ENCODE measurements around the gene CADM2. TPM values are rescaled to one million over a fixed set of nuclear protein-coding genes. Genes with fewer than 3 reads are reported as not detected.

CADM2 gene
- total RNA-seq, 2 donors from 2014 or later, result 0.27 to 11.7 TPM

- TF ChIP-seq POLR2AphosphoS5 (IDR thresholded peaks at IDR 0.05) (no peak), CTCF (IDR thresholded peaks at IDR 0.05) (no peak), POLR2A (IDR thresholded peaks at IDR 0.05) (no peak)
- intact Hi-C loops (cut with DNase I), result no loop called here
- no peak for DNase-seq (ENCODE audit: low spot score)
- WGBS, result 26% methylated on average over 5 of the region's 5 CpGs
- Histone ChIP-seq H3K27me3 (replicated peaks; ENCODE audit: insufficient read depth) (no peaks in the 10 kb centered on the region), H3K36me3 (no peaks in the 10 kb centered on the region), H3K4me1 (replicated peaks) (no peaks in the 10 kb centered on the region), H3K27ac (no peak overlapping the region), H3K9me3 (no peaks in the 10 kb centered on the region), H3K4me3 (no peak overlapping the region)
These were observed 9.2 kb downstream of the CADM2 start for GRCh38 chr3:84967767-84968581.

GRCh38 chr3:84968701-84969235 is 10.0 kb downstream of the CADM2 start:
- H3K4me3 ChIP-seq, result no peak overlapping the region
- WGBS, result 79% methylated on average over 2 of the region's 2 CpGs
- no peaks in the 10 kb centered on the region for H3K27me3 ChIP-seq (replicated peaks; ENCODE audit: insufficient read depth)
- no peak overlapping the region for H3K27ac ChIP-seq
- DNase-seq (ENCODE audit: low spot score), result no peak
- H3K4me1 ChIP-seq (replicated peaks), result no peaks in the 10 kb centered on the region
- no peaks in the 10 kb centered on the region for H3K36me3 ChIP-seq
- no peaks in the 10 kb centered on the region for H3K9me3 ChIP-seq
- no peak for TF ChIP-seq POLR2A (IDR thresholded peaks at IDR 0.05)
- TF ChIP-seq POLR2AphosphoS5 (IDR thresholded peaks at IDR 0.05), result no peak
- no peak for TF ChIP-seq CTCF (IDR thresholded peaks at IDR 0.05)
- intact Hi-C loops (cut with DNase I), result no loop called here

GRCh38 chr3:84974347-84974746 is 15.6 kb downstream of the CADM2 start:
- H3K4me3 ChIP-seq, result no peak overlapping the region
- H3K27me3 ChIP-seq (replicated peaks; ENCODE audit: insufficient read depth), result no peaks in the 10 kb centered on the region
- no peak for DNase-seq (ENCODE audit: low spot score)
- H3K36me3 ChIP-seq, result no peaks in the 10 kb centered on the region
- no peak for TF ChIP-seq CTCF (IDR thresholded peaks at IDR 0.05)
- no peak for TF ChIP-seq POLR2A (IDR thresholded peaks at IDR 0.05)
- TF ChIP-seq POLR2AphosphoS5 (IDR thresholded peaks at IDR 0.05), result no peak
- intact Hi-C loops (cut with DNase I), result no loop called here
- H3K4me1 ChIP-seq (replicated peaks), result no peaks in the 10 kb centered on the region
- no peak overlapping the region for H3K27ac ChIP-seq
- H3K9me3 ChIP-seq, result no peaks in the 10 kb centered on the region

- H3K4me1 ChIP-seq (replicated peaks), result no peaks in the 10 kb centered on the region
- TF ChIP-seq CTCF (IDR thresholded peaks at IDR 0.05), result no peak
- no peak for TF ChIP-seq POLR2AphosphoS5 (IDR thresholded peaks at IDR 0.05)
- no peak for TF ChIP-seq POLR2A (IDR thresholded peaks at IDR 0.05)
- H3K9me3 ChIP-seq, result no peaks in the 10 kb centered on the region
- no peaks in the 10 kb centered on the region for H3K27me3 ChIP-seq (replicated peaks; ENCODE audit: insufficient read depth)
- H3K4me3 ChIP-seq, result no peak overlapping the region
- intact Hi-C loops (cut with DNase I), result no loop called here
- H3K27ac ChIP-seq, result no peak overlapping the region
- DNase-seq (ENCODE audit: low spot score), result no peak
- no peaks in the 10 kb centered on the region for H3K36me3 ChIP-seq
- 57% methylated on average over 1 of the region's 1 CpG for WGBS
These were observed 18.2 kb downstream of the CADM2 start for GRCh38 chr3:84977021-84977420.

GRCh38 chr3:84978843-84979242 is 20.1 kb downstream of the CADM2 start:
- Histone ChIP-seq H3K36me3 (no peaks in the 10 kb centered on the region), H3K4me1 (replicated peaks) (no peaks in the 10 kb centered on the region), H3K27ac (no peak overlapping the region), H3K4me3 (no peak overlapping the region), H3K9me3 (no peaks in the 10 kb centered on the region), H3K27me3 (replicated peaks; ENCODE audit: insufficient read depth) (no peaks in the 10 kb centered on the region)
- TF ChIP-seq POLR2AphosphoS5 (IDR thresholded peaks at IDR 0.05), result no peak
- no peak for TF ChIP-seq POLR2A (IDR thresholded peaks at IDR 0.05)
- TF ChIP-seq CTCF (IDR thresholded peaks at IDR 0.05), result no peak
- DNase-seq (ENCODE audit: low spot score), result no peak
- intact Hi-C loops (cut with DNase I), result no loop called here
- 59% methylated on average over 2 of the region's 2 CpGs for WGBS

All from prostate gland (tissue), 2 donors.